GM18508 (cell line): ENCODE results near the gene RGCC.
A peak's percentile ranks its signal among the peaks of the same experiment; 100 is the strongest.
"Not testable (repeated sequence)": the region's sequence is repeated elsewhere in the genome, so short reads cannot be mapped to it uniquely, and the experiment has no call there.

Experiments used
- ATAC-seq: cut with Tn5 transposase; IDR thresholded peaks from one replicate; pipeline ENCODE4 v1.9.1; 2021; ENCODE audit warnings: moderate number of reproducible peaks; ENCODE audit not compliant: insufficient read depth, unreplicated experiment

Gene RGCC

DNA sequence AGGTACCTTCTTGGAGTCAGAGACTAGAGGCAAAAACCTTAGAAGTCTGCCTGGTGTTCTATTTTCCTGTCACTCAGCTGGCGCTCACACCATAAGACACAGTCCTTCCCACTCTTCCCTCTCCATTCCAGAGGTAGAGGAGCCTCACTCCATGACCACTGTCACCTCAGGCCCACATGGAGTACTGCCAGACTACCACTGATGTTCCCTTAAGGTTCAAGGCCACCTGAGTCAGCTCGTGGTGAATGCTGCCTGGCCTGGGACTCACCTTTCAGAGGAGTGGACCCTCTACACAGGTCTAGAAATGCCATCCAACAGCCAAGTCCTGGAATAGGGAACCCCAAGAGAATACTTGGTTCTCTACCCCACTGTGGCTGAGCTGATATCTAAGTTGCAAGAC lies 29.9 kb downstream of the RGCC start:
- no peak for ATAC-seq

DNA sequence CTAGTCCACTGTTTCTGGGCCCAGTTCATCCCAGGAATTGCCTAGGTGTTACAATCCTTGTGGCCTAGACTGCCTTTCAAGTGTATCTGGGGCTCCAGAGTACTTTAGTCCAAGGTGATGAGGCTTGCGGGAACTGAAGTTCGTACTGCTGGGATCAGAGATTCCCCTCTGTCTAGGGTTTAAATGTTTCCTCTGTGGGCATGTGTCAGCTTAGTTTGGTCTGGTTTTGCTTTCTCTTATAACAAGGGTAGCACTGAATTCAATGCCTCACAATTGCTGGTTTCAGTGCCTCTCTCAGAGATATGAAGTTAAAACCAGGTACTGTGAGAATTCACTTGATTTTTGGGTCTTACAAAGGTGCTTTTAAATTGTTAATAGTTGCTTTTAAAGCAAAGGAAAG lies 30.8 kb downstream of the RGCC start:
- ATAC-seq, result no peak

DNA sequence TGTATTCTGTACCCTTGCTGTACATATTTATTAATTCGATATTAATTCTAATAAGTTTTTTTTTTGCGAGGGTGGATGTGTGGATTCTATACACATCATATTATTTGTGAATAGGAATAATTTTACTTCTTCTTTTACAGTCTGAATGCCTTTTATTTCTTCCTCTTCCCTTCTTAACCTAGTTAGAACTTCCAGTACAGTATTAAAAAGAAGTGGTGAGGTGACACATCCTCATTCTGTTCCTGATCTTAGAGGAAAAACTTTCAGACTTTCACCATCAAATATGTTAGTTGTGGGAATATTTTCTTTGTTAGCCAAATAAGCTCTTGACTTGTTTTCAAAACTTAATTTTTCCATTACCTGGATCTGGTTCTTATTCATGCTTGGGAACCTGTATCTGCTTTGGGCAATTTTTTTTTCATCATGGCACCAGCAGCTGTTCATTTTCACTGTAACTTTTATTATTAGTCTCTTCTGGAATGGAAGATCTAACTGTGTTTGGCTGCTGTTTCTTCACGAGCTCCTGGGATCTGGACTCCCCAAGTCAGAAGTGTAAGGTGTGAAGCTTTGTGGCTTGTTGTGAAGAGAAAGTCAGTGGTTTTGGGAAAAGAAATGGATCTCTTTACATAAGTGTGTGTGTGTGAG lies 33.1 kb downstream of the RGCC start:
- no peak for ATAC-seq

- no peak for ATAC-seq
Observed at GRCh38 chr13:41491436-41491835, 34.1 kb downstream of the RGCC start.

DNA sequence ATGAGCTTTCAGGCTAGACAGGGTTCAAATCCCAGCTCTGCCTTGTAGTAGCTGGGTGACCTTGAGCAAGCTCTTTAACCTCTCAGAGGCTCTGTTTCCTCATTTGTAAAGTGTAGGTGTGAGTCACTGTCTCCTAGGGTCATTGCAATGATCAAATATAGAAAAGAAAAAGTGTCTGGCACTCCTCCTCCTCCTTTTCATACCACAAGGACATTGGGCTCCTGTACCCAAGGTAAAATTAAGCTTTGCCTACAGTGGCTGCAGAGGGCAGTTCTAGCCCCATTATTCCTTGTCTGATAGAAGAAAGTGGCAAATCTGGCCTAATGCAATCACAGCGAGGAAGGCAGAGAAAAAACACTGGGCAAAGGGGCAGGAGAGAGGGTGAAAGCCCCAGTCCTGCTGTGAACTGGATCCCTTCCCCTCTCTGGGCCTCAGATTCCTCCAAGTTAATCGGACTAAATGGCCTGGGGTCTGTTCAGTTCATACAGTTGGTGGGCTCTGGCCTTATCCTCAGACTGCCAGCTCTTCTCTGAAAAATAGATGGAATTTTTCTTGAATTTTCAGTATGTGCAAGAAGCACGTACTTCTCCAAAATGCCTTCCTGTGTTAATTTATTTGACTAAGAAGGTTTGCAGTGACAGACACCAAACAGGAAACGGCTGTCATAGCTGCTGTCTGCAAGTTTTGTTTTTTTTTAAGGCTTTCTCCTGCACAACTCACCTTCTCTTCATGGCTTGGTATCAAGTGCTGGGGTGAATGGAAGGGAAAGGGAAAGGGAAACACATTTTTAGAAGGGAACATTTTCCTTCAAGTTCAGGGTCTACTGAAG lies 35.3 kb downstream of the RGCC start:
- no peak for ATAC-seq

- no peak for ATAC-seq
Observed at GRCh38 chr13:41494202-41494601, 36.9 kb downstream of the RGCC start.

DNA sequence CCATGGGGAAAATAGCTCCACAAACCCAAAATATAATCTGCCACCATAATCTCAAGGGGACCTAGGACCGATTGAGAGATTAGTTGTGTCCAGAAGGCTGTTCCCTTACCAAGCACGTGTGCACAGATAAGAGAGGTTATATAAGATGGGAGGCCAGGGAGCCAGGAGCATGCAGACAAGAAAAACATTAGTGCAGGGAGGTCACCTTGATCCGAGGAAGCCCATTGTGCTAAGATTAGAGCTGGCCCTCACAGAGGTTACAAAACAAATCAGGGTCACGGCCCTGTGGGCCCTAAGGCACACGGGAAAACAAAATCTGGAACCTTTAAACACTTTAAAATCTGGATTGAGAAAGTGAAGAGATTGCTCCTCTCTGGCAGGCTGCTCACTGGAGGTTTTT lies 37.7 kb downstream of the RGCC start:
- ATAC-seq, result no peak

DNA sequence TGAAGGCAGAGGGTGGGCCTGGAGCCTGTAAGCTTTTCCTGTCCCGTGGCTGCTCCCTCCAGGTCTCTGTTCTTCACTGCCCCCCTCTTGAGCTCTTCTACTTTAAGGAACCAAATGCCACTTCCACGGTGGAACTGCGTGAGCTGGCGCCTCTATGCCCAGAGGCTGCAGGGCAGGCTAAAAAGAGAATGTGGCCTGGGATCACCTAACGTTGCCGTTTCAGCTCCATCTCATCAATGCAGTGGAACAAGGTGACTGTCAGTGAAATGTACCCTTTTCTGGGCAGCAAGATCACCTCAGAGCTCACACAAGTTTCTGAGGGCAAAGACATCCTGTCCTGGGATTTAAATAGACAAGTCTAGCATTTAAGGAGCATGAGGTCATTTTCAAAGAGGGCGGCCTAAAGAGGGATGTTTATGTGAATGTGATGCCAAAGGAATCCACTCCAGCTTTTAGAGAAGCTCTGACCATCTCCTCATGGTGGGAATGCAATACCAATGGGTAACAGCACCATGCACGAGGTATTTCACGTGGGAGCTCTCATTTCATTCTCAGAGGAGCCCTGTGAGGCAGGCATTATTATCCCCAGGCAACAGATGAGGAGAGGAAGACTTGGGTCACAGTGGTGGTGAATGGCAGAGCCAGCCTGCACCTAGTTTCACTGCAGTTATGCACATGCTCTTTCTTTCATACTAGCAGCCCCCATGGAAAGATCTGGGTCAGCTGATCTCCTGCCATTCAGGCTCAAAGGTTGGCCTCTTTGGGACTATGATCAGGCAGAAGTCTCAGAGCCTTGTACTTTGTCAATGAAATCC lies 39.3 kb downstream of the RGCC start:
- no peak for ATAC-seq

DNA sequence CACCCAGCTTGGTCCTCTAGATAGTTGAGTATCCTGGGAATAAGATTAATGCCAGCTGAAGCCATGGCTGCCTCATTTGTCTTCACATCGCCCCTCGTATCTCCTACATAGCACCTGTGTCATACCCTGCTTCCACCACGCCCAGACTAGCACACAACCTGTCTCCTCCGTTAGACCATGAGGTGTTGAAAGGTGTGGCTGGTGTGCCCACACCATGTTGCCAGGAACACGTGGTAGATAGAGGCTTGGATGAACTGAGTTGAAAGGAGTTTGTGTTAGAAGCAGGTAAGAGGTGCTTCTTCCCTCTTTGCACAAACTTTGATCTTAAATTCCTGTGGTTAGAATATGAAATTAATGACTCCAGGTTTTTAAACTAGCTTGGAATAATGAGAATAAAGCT lies 40.1 kb downstream of the RGCC start:
- ATAC-seq, result no peak

DNA sequence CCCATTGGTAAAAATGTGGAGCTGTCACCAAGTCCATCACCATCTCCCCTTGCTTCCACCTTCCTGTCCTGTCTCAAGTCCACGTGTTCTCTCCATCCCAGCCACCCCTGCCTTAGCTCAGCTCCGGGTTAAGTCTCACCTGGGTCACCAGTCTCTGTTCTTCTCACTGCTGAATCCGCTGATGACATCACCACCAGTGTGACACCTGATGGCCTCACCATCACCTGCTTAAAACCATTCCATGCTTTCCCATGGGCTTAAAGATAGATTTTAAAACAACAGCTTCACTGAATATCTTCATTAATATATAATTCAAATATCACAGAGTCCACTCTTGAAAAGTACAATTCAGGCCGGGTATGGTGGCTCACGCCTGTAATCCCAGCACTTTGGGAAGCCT lies 42.1 kb downstream of the RGCC start:
- ATAC-seq, result no peak

GRCh38 chr13:41500511-41500910 lies 43.2 kb downstream of the RGCC start:
- ATAC-seq, result no peak

GRCh38 chr13:41501281-41501680 lies 43.9 kb downstream of the RGCC start:
- ATAC-seq, result no peak

DNA sequence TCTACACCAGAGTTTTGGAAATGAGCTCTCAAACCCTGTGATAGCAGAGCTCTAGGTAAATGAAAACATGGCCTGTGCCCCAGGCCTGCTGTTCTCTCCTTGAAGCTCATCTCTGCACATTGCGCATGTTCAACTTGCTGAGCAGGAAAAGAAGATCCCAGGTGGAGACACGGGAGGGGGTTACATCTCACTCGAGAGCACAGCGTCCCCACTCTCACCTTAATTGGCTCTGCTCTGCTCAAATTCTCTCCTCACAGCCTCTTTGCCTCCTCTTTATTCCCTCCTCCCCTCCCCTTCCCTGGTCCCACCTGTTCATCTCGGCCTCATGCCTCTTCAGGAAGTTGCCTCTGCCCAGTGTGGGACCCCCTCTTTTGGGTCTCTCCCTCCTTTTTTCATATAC lies 44.7 kb downstream of the RGCC start:
- no peak for ATAC-seq

DNA sequence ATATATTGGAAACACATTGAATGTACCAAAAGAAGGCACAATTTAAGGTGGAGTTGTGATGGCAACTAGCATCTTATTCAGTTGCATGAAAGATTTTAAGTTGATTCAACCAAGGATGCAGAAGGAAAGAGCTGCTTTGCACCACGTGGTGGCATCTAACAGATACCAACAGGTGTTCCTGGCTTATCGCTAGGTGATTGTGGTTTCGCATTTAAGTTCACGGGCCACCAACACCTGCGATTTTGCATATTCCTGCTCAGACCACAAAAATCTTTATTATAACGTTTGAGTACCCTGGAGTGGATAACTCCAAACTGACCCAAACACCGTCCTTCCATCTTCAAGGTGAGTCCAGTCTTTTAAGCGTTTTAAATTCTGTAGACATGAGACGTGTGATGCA lies 45.3 kb downstream of the RGCC start:
- ATAC-seq, result peak; percentile 63

DNA sequence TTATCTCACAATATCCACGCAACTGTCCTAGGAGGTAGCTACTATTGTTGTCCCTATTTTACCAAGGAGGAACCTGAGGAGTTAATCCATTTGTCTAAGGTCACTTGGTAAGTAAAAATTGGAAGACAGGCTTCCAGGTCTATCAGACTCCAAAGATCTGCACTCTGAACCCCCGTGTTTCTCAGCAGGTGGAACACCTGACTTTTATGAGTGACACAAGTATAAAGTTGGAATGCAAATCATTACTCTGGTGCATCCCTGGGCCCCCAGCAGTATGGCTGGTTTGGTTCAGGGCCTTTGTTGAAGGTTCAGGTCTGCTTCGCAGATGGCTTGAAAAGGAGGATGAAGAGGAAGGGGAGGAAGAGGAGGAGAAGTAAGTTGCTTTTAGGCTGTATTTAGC lies 46.0 kb downstream of the RGCC start:
- no peak for ATAC-seq

DNA sequence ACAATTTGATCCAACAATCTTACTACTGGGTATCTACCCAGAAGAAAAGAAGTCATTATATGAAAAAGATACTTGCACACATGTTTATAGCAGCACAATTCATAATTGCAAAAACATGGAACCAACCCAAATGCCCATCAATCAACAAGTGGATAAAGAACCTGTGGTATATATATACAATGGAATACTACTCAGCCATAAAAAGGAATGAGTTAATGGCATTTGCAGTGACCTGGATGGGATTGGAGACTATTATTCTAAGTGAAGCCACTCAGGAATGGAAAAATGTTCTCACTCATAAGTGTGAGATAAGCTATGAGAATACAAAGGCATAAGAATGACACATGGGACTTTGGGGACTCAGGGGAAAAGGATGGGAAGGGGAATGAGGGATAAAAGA lies 47.3 kb downstream of the RGCC start:
- ATAC-seq, result not testable (repeated sequence)

- ATAC-seq, result no peak
Observed at GRCh38 chr13:41505209-41505835, 48.0 kb downstream of the RGCC start.

DNA sequence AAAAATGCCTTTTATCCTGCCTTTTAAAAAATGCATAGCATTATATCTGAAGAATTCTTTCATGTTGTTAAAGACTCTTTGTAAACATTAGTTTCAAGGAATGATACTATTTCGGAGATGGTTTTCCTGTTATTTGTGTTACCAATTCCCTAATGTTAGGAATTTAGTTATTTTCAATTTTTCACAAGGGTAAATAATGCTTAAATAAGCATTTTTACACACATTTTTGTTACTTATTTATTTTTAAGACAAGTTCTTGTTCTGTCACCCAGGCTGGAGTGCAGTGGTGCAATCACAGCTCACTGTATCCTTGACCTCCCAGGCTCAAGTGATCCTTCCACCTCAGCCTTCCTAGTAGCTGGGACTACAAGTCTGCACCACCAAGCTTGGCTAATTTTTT lies 49.0 kb downstream of the RGCC start:
- no peak for ATAC-seq

- no peak for ATAC-seq
Observed at GRCh38 chr13:41509971-41510370, 52.6 kb downstream of the RGCC start.

GRCh38 chr13:41511827-41512226 lies 54.5 kb downstream of the RGCC start:
- ATAC-seq, result no peak

- no peak for ATAC-seq
Observed at GRCh38 chr13:41512441-41512840, 55.1 kb downstream of the RGCC start.
